Measurements from ENCODE around the gene HLA-DQA2.

- TF ChIP-seq SRF (IDR thresholded peaks at IDR 0.05; ENCODE audit: low read depth) (no peak), RAD21 (IDR thresholded peaks at IDR 0.05; ENCODE audit: low read depth) (peak; percentile 87), CTCF (IDR thresholded peaks at IDR 0.05 in 2 of 3, conservative IDR thresholded peaks at IDR 0.05 in 1 of 3; ENCODE audit: borderline replicate concordance in 1 of 3, insufficient read depth in 1 of 3, low read depth in 2 of 3, low read length in 2 of 3) (peak; percentile 65 to 72 (median 69)), REST (IDR thresholded peaks at IDR 0.05; ENCODE audit: low read depth) (no peak), ZNF274 (IDR thresholded peaks at IDR 0.05; ENCODE audit: low read depth, low read length) (no peak)
Observed at GRCh38 chr6:32785781-32786533, 44.8 kb downstream of the HLA-DQA2 start.

All from HCT116 (cell line).